GM18520 (cell line): ENCODE results near the gene GBP4.
A peak's percentile ranks its signal among the peaks of the same experiment; 100 is the strongest.
"Not testable (repeated sequence)": the region's sequence is repeated elsewhere in the genome, so short reads cannot be mapped to it uniquely, and the experiment has no call there.

Source experiments
- ATAC-seq: cut with Tn5 transposase; IDR thresholded peaks from one replicate; pipeline ENCODE4 v1.9.1; 2021; ENCODE audit not compliant: unreplicated experiment

GBP4 gene

GRCh38 chr1:89198491-89199072 lies at the start of gene GBP4:
TSS of gene GBP4 (minus strand) at chr1:89198942. CDS start at chr1:89198834, 108 bp downstream.
- ATAC-seq = peak; percentile 34

GRCh38 chr1:89243046-89243445 lies 44.3 kb upstream of the GBP4 start:
- no peak for ATAC-seq

- ATAC-seq = no peak
Observed at GRCh38 chr1:89221341-89221740, 22.6 kb upstream of the GBP4 start.

- ATAC-seq = not testable (repeated sequence)
Observed at GRCh38 chr1:89219851-89220250, 21.1 kb upstream of the GBP4 start.

GRCh38 chr1:89218941-89219340 lies 20.2 kb upstream of the GBP4 start:
- not testable (repeated sequence) for ATAC-seq

GRCh38 chr1:89213347-89213746 lies 14.6 kb upstream of the GBP4 start:
- ATAC-seq = no peak

- no peak for ATAC-seq
Observed at GRCh38 chr1:89211035-89211634, 12.4 kb upstream of the GBP4 start.

GRCh38 chr1:89206373-89206772 lies 7.6 kb upstream of the GBP4 start:
- ATAC-seq = no peak

GRCh38 chr1:89203166-89203565 lies 4.4 kb upstream of the GBP4 start:
- no peak for ATAC-seq

- ATAC-seq = peak; percentile 94
Observed at GRCh38 chr1:89201106-89201794, 2.5 kb upstream of the GBP4 start.

GRCh38 chr1:89200663-89201062 lies 1.9 kb upstream of the GBP4 start:
- no peak for ATAC-seq

- no peak for ATAC-seq
Observed at GRCh38 chr1:89199525-89200031, 836 bp upstream of the GBP4 start.

- ATAC-seq = no peak
Observed at GRCh38 chr1:89198081-89198480, 661 bp downstream of the GBP4 start.

GRCh38 chr1:89195476-89195875 lies 3.3 kb downstream of the GBP4 start:
- no peak for ATAC-seq

GRCh38 chr1:89191314-89191713 lies 7.4 kb downstream of the GBP4 start:
- no peak for ATAC-seq

- ATAC-seq = no peak
Observed at GRCh38 chr1:89190017-89190416, 8.7 kb downstream of the GBP4 start.

GRCh38 chr1:89179343-89179742 lies 19.4 kb downstream of the GBP4 start:
- ATAC-seq = no peak

GRCh38 chr1:89176971-89177370 lies 21.8 kb downstream of the GBP4 start:
- ATAC-seq = no peak

- no peak for ATAC-seq
Observed at GRCh38 chr1:89175601-89176256, 23.0 kb downstream of the GBP4 start, which contains the start of gene GBP7. TSS of gene GBP7 (minus strand) at chr1:89176003. CDS start at chr1:89171935, 4,068 bp downstream.

GRCh38 chr1:89174491-89174890 lies 24.3 kb downstream of the GBP4 start:
- ATAC-seq = no peak

GRCh38 chr1:89172468-89173143 lies 26.1 kb downstream of the GBP4 start:
- no peak for ATAC-seq
